ENCODE results near the gene VWA3B.

DNA sequence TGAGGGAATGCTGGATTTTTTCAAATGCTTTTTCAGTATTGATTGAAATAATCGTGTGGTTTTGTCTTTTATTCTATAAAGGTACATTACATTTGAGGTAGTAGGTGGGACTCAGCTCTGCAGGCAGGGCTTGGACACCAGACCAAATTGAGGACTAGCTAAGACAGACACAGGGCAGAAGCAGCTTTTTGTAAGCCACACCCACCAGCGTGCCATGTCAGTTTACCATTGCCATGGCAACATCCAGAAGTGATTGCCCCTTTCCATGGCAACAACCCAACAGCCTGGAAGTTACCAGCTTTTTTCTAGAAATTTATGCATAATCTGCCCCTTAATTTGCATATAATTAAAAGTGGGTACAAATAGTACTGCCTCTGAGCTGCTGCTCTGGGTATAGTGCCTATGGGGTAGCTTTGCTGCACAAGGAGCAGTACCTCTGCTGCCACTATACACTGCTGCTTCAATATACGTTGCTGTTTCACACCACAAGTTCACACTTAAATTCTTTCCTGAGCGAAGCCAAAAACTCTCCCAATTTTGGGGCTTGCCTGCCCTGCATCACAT is 23.6 kb upstream of the VWA3B start:
- TF ChIP-seq, protein P1, sequence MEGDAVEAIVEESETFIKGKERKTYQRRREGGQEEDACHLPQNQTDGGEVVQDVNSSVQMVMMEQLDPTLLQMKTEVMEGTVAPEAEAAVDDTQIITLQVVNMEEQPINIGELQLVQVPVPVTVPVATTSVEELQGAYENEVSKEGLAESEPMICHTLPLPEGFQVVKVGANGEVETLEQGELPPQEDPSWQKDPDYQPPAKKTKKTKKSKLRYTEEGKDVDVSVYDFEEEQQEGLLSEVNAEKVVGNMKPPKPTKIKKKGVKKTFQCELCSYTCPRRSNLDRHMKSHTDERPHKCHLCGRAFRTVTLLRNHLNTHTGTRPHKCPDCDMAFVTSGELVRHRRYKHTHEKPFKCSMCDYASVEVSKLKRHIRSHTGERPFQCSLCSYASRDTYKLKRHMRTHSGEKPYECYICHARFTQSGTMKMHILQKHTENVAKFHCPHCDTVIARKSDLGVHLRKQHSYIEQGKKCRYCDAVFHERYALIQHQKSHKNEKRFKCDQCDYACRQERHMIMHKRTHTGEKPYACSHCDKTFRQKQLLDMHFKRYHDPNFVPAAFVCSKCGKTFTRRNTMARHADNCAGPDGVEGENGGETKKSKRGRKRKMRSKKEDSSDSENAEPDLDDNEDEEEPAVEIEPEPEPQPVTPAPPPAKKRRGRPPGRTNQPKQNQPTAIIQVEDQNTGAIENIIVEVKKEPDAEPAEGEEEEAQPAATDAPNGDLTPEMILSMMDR (conservative IDR thresholded peaks at IDR 0.05; ENCODE audit: low read depth, low read length): no peak
- no peak for TF ChIP-seq EZH2 (IDR thresholded peaks at IDR 0.05; ENCODE audit: borderline replicate concordance, low read depth, low read length, poor library complexity, severe bottlenecking)

All from A673 (cell line).